SIG-M5 treated with dmso at 0.1 percent for 504 hours (cell line): Measurements from ENCODE around the gene ZMYND15.

Experiments
- DNase-seq: peaks from one replicate; lab custom pipeline; 2025; ENCODE audit not compliant: unreplicated experiment; lab: John Stamatoyannopoulos, UW

ZMYND15 gene

DNA sequence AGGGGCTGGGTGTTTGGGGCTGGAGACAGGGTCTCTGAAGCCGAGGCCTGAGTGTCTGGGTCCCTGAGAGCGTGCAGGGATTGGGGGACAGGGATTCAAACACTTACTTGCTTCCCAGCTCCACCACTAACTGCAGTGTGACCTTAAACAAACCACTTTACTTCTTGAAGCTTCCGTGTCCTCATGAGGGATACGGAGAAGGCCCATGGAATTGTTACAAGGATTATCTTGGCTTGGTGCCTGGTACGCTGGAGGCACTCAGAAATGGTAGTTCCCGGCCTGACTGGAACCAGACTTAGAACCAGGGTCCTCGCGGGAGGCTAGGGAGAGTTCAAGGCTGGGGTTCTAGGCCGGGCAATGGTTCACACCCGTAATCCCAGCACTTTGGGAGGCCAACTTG lies 3.0 kb downstream of the ZMYND15 start:
- no peak for DNase-seq

GRCh38 chr17:4743216-4743615 lies 3.6 kb downstream of the ZMYND15 start:
- no peak for DNase-seq

GRCh38 chr17:4743898-4744297 lies 4.3 kb downstream of the ZMYND15 start:
- DNase-seq, result no peak

GRCh38 chr17:4744999-4745969 lies 5.7 kb downstream of the ZMYND15 start:
- no peak for DNase-seq

DNA sequence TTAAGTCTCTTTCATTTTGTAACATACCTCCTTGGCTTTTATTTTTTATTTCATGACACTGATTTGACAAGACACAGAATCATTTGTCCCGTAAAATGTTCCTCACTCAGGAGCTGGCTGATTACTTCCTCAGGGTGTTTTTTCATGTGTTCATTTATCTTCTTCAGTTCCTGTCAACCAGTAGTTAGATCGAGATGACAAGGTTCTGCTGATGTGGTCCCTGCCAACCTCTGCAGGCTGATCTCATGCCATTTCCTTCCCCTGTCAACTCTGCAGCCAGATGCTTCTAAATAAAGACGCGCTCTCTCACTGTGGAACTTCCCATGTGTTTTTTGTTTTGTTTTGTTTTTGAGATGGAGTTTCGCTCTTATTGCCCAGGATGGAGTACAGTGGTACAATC lies 8.2 kb downstream of the ZMYND15 start:
- peak; percentile 43 for DNase-seq

DNA sequence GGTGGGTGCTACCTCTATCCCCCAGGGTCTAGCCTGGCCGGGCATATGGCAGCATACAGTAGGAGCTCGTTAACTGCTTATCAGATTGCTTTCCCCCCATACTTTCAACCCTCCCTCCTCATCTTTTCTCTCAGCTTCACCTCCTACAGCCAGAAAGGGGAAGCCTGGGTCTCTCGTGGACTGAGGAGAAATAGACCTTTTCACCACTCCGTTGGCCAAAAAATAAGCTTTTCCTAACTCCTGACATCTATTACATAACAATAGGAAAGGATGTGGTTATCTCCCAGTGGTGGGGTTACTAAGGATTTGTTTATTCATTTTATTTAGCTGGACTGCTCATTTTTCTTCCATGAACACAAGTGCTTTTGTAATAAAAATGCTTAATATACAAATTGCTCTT lies 9.1 kb downstream of the ZMYND15 start:
- DNase-seq, result no peak

DNA sequence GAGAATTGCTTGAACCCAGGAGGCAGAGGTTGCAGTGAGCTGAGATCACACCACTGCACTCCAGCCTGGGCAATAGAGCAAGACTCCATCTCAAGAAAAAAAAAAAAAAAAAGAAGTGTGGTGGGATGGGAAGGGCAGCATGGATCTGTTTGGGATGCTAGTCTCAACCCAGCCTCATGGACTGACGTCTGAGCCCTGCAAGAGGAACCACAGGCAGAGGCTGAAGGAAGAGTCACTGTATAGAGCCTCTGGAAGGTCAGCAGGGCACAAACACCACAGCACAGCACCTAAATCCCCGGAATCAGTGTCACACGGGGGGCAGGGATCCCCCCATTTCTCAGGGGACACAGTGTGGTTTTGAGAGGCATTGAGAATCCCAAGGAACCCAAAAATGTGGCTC lies 11.0 kb downstream of the ZMYND15 start:
- DNase-seq, result no peak

DNA sequence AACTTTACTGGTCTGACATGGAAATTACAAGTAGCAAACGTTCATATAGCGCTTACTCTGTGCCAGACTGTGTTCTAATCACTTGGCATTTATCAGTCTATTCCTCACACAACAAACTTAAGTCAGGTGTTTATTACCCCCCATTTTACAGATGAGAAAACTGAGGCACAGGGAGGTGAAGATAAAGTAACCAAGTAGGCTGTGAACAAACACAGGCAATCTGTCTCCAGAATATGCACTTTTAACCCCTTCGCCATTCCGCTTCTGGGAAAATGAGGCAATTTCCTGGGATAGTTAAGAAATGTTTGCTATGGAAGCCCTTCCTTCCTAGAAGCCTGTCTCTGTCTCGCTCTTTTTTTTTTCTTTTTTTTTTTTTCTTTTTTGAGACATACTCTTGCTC lies 12.3 kb downstream of the ZMYND15 start:
- DNase-seq, result no peak

DNA sequence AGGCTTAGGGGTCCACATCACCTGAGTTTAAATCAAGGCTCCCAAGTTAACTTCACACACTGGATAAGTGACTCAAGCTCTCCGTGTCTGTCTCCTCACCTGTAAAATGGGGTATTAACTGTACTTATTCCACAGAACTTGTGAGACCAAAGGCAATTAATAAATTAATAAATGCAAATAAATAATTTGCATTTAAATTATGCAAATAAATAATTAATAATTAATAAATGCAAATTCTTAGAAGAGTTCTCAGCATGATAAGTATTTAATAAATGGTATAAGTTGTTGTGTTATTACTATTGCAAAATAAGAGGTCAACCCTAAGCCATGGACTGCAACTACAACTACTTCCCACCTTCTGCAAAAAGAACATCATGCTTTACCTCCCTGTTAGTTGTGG lies 13.8 kb downstream of the ZMYND15 start:
- no peak for DNase-seq

GRCh38 chr17:4759776-4760236 lies 20.2 kb downstream of the ZMYND15 start:
- DNase-seq, result peak; percentile 41

DNA sequence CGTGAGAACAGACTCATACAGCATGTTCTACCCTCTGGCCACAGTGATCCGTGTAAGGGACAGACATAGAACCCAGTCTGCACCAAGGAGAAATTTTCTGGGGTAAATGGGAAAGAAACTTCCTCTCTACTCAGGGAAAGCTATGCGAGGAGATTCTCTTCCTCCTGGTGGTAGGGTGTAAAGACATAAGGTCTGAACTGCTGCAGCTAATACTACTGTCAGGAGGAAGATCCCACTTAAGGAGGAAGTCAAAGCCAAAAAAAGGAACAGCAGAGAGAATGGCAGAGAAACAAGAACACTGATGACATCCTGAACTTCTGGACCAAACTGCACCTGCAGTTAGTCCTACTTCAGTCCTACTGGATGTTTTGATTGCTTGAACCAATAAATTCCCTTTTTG lies 25.0 kb downstream of the ZMYND15 start:
- peak; percentile 78 for DNase-seq

DNA sequence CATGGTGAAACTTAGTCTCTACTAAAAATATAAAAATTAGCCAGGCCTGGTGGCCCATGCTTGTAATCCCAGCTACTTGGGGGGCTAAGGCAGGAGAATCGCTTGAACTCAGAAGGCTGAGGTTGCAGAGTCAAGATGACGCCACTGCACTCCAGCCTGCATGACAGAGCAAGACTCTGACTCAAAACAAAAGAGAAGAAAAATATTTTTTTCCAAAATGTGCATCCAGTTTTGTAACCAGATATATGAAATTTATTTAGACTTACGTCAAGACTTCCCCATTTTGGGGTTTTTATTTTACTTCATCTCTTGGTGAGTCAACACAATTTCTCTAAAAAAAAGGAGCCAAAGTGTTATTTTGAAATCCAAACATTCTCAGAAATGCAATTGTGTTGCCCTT lies 26.6 kb downstream of the ZMYND15 start:
- DNase-seq, result peak; percentile 51

GRCh38 chr17:4766723-4767122 lies 27.1 kb downstream of the ZMYND15 start:
- DNase-seq, result no peak

DNA sequence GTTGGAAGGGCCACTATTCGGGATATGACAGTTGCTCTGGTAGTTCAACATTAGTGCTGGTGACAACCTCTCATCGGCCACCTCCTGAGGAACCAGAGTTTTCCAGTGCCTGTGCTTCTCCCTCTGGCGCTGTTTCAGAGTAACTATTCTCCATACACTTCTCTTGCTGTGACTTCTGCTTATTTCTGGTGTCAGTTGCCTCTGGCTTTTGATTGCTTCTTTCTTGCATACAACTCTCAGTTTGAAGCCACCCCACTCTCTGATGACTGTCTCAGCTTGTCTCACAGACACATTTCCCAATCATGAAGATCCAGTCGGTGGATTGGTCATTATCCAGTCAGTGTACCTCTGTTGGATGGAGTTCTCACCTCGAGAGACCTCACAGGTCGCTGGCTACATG lies 28.7 kb downstream of the ZMYND15 start:
- peak; percentile 17 for DNase-seq

- DNase-seq, result no peak
These were observed 30.0 kb downstream of the ZMYND15 start for GRCh38 chr17:4769628-4770027.

DNA sequence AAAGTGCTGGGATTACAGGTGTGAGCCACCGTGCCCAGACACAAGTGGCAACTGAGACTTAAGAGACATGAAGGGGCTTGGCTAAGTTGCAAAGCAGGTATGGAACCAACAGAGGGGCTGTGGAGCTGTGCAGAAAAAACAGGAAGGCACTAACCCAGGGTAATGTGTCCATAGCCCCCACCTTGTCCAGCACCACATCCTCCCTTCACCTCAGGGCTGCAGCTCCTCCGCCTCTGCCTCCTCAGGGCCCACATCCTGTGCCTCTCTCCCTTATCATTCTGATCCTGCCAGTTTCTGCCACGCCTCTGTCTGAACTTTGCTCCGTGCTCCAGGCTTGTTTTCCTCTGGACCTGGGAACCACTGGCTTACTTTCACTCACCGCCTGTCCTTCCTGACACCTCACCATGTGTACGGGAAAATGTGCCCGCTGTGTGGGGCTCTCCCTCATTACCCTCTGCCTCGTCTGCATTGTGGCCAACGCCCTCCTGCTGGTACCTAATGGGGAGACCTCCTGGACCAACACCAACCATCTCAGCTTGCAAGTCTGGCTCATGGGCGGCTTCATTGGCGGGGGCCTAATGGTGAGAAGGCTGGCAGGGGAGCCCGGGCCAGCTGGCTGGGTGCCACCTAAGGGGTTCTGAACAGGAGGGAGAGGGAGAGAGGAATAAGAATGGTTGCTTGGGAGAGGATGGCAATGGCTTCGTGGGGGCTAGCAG lies 32.0 kb downstream of the ZMYND15 start, which contains the start of gene TM4SF5:
TM4SF5 (plus strand) TSS at position 368 of the 716 bp plus-strand sequence; CDS start at position 405, 37 bp downstream.
- DNase-seq, result no peak

GRCh38 chr17:4772235-4772613 lies 32.6 kb downstream of the ZMYND15 start:
- DNase-seq, result no peak

GRCh38 chr17:4777969-4778760 lies 38.5 kb downstream of the ZMYND15 start:
- DNase-seq, result no peak

- DNase-seq, result no peak
These were observed 40.8 kb downstream of the ZMYND15 start for GRCh38 chr17:4780325-4780955.

DNA sequence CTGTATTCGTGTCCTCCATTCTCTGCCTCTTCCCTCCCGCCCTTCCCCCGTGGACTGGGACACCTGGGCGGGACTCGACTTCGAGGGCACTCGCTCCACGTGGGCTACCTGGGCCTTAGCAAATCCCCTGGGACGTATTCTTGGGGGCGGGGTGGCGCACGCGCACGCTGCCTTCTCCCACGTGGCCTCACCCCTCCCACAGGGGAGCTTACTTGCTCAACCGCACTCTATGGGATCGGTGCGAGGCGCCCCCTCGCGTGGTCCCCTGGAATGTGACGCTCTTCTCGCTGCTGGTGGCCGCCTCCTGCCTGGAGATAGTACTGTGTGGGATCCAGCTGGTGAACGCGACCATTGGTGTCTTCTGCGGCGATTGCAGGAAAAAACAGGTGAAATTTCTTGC lies 43.0 kb downstream of the ZMYND15 start:
- DNase-seq, result no peak
